ENCODE results near the gene PRICKLE1.

The PRICKLE1 gene

GRCh38 chr12:42448841-42449240 is 140.7 kb downstream of the PRICKLE1 start:
- no peak for DNase-seq (ENCODE audit: low spot score)

- peak; percentile 18 for DNase-seq (ENCODE audit: low spot score)
Observed at GRCh38 chr12:42447371-42447786, 142.2 kb downstream of the PRICKLE1 start.

GRCh38 chr12:42446761-42447160 is 142.8 kb downstream of the PRICKLE1 start:
- DNase-seq (ENCODE audit: low spot score) = no peak

- DNase-seq (ENCODE audit: low spot score) = no peak
Observed at GRCh38 chr12:42445891-42446290, 143.7 kb downstream of the PRICKLE1 start.

GRCh38 chr12:42444192-42444943 is 145.2 kb downstream of the PRICKLE1 start:
- no peak for DNase-seq (ENCODE audit: low spot score)

- DNase-seq (ENCODE audit: low spot score) = no peak
Observed at GRCh38 chr12:42442888-42443287, 146.7 kb downstream of the PRICKLE1 start.

- no peak for DNase-seq (ENCODE audit: low spot score)
Observed at GRCh38 chr12:42442311-42442759, 147.2 kb downstream of the PRICKLE1 start.

GRCh38 chr12:42440608-42441007 is 148.9 kb downstream of the PRICKLE1 start:
- DNase-seq (ENCODE audit: low spot score) = no peak

- DNase-seq (ENCODE audit: low spot score) = no peak
Observed at GRCh38 chr12:42432517-42433140, 156.9 kb downstream of the PRICKLE1 start.

GRCh38 chr12:42428850-42429249 is 160.7 kb downstream of the PRICKLE1 start:
- no peak for DNase-seq (ENCODE audit: low spot score)

GRCh38 chr12:42426746-42427145 is 162.8 kb downstream of the PRICKLE1 start:
- DNase-seq (ENCODE audit: low spot score) = no peak

- no peak for DNase-seq (ENCODE audit: low spot score)
Observed at GRCh38 chr12:42422785-42423184, 166.8 kb downstream of the PRICKLE1 start.

GRCh38 chr12:42421844-42422779 is 167.4 kb downstream of the PRICKLE1 start:
- no peak for DNase-seq (ENCODE audit: low spot score)

- no peak for DNase-seq (ENCODE audit: low spot score)
Observed at GRCh38 chr12:42420395-42420794, 169.2 kb downstream of the PRICKLE1 start.

GRCh38 chr12:42410340-42410739 is 179.2 kb downstream of the PRICKLE1 start:
- no peak for DNase-seq (ENCODE audit: low spot score)

- DNase-seq (ENCODE audit: low spot score) = no peak
Observed at GRCh38 chr12:42409471-42409870, 180.1 kb downstream of the PRICKLE1 start.

- no peak for DNase-seq (ENCODE audit: low spot score)
Observed at GRCh38 chr12:42407306-42407705, 182.2 kb downstream of the PRICKLE1 start.

All from germinal center (tissue), 1 donor.